K562 (cell line): ENCODE data around the gene POLR3C. TPM values are rescaled to one million over a fixed set of nuclear protein-coding genes. Genes with fewer than 3 reads are reported as not detected.

Source experiments
- ARID4B ChIP-seq: sonication (generic); formaldehyde crosslinking; IDR thresholded peaks from 2 replicates; pipeline ENCODE4 v1.8.0; 2022; ENCODE audit warnings: mild to moderate bottlenecking, missing genetic modification reagents
- C11orf30 ChIP-seq: fragments of 450-650 bp; IDR thresholded peaks from 2 replicates; pipeline ENCODE4 v1.6.1; 2016; ENCODE audit warnings: low read depth, mild to moderate bottlenecking
- CREB1 ChIP-seq, 2 experiments: sonication (generic) in 1 of 2; formaldehyde crosslinking in 1 of 2; IDR thresholded peaks; 2 replicates each; pipeline versions ENCODE4 v1.6.1 to v1.8.0; 2012 to 2022; ENCODE audit warnings: inconsistent platforms in 1 of 2, mild to moderate bottlenecking in 1 of 2, missing genetic modification reagents in 1 of 2, moderate library complexity in 1 of 2
- FOSL1 ChIP-seq: fragments of 200-800 bp; sonication (Bioruptor generic); conservative IDR thresholded peaks from 2 replicates; pipeline ENCODE4 v1.6.1; 2016; ENCODE audit warnings: missing genetic modification characterization, missing compliant biosample characterization
- HDGF ChIP-seq: fragments of 450-650 bp; IDR thresholded peaks from 2 replicates; pipeline ENCODE4 v1.6.1; 2016
- KDM2B ChIP-seq: fragments of 250-450 bp; sonication (Bioruptor Pico); IDR thresholded peaks from 2 replicates; pipeline ENCODE4 v1.8.0; 2021; ENCODE audit warnings: mild to moderate bottlenecking, moderate library complexity
- KLF13 ChIP-seq: fragments of 450-650 bp; IDR thresholded peaks from 2 replicates; pipeline ENCODE4 v1.6.1; 2016; ENCODE audit warnings: missing genetic modification characterization, low read depth, mild to moderate bottlenecking, missing compliant biosample characterization, moderate library complexity, borderline replicate concordance
- LEF1 ChIP-seq: fragments of 450-650 bp; IDR thresholded peaks from 2 replicates; pipeline ENCODE4 v1.6.1; 2016; ENCODE audit warnings: mild to moderate bottlenecking
- NEUROD1 ChIP-seq: fragments of 150-350 bp; IDR thresholded peaks from 2 replicates; pipeline ENCODE4 v1.6.1; 2014; ENCODE audit warnings: borderline replicate concordance, low read length, low read depth; ENCODE audit not compliant: partially characterized antibody
- NR2F6 ChIP-seq: fragments of 450-650 bp; formaldehyde crosslinking; IDR thresholded peaks from 2 replicates; pipeline ENCODE4 v1.4.0; 2020; ENCODE audit warnings: mild to moderate bottlenecking
- RUNX1 ChIP-seq: sonication (generic); IDR thresholded peaks from 2 replicates; pipeline ENCODE4 v1.6.1; 2016; ENCODE audit warnings: antibody characterized with exemption, low read depth
- SAP30 ChIP-seq: fragments of 200-600 bp; sonication (generic); IDR thresholded peaks from 2 replicates; pipeline ENCODE4 v1.6.1; 2012; ENCODE audit warnings: borderline replicate concordance, low read depth, mild to moderate bottlenecking, moderate library complexity, low read length, control low read depth, inconsistent platforms; ENCODE audit not compliant: insufficient read depth, poor library complexity, severe bottlenecking
- TAL1 ChIP-seq: fragments of 450-650 bp; IDR thresholded peaks from 2 replicates; pipeline ENCODE4 v1.6.1; 2016; ENCODE audit warnings: mild to moderate bottlenecking
- TARDBP ChIP-seq: fragments of 450-650 bp; IDR thresholded peaks from 2 replicates; pipeline ENCODE4 v1.6.1; 2016
- TCF7 ChIP-seq: sonication (generic); IDR thresholded peaks from 2 replicates; pipeline ENCODE4 v1.6.1; 2016; ENCODE audit warnings: antibody characterized with exemption, borderline replicate concordance
- ZFPM2 ChIP-seq: fragments of 250-450 bp; sonication (Bioruptor Pico); IDR thresholded peaks from 2 replicates; pipeline ENCODE4 v1.5.1; 2022; ENCODE audit warnings: mild to moderate bottlenecking
- ZNF133 ChIP-seq: fragments of 250-450 bp; sonication (Bioruptor Pico); IDR thresholded peaks from 2 replicates; pipeline ENCODE4 v1.4.0; 2020; ENCODE audit warnings: mild to moderate bottlenecking
- ZNF764 ChIP-seq: fragments of 250-450 bp; sonication (Bioruptor Pico); IDR thresholded peaks from 2 replicates; pipeline ENCODE4 v1.4.0; 2020; ENCODE audit warnings: low read depth, mild to moderate bottlenecking, moderate library complexity
- polyA plus RNA-seq, 8 experiments: library from polyadenylated mRNA; depleted of rRNA in 4 of 8; stranded (reverse) in 5 of 8; unstranded in 3 of 8; fragments of >200 nt; fragmentation: Nextera tagmentation in 2 of 8; fragmentation: Illumina TruSeq in 1 of 8; extraction: Ambion mirVana in 2 of 8; extraction: Trizol in 1 of 8; gene quantifications; 2 replicates each; pipeline versions ENCODE4 v1.2.1 to v1.2.3, GENCODE V29; 2011 to 2014; ENCODE audit warnings: inconsistent platforms in 1 of 8, missing spikeins in 1 of 8
- total RNA-seq, 7 experiments: library from RNA; depleted of rRNA in 6 of 7; stranded (reverse); fragments of >200 nt in 6 of 7; fragmentation: Illumina TruSeq in 2 of 7; extraction: Trizol in 2 of 7; gene quantifications; 2 replicates each; pipeline versions ENCODE4 v1.2.1 to v1.2.3, GENCODE V29; 2011 to 2021; ENCODE audit warnings: low replicate concordance in 1 of 7
- TF ChIP-seq, protein P1 (sequence below), 2 experiments: fragments of 450-650 bp in 1 of 2; IDR thresholded peaks; 2 replicates each; pipeline ENCODE4 v1.6.1; 2011 to 2017; ENCODE audit warnings: low read depth in 2 of 2, antibody characterized with exemption in 1 of 2, borderline replicate concordance in 1 of 2, low read length in 1 of 2, mild to moderate bottlenecking in 1 of 2, mixed read lengths in 1 of 2; ENCODE audit not compliant: control insufficient read depth in 1 of 2

POLR3C gene
- total and polyA plus RNA-seq, 9 of the 15 experiments (the other 6 are each of a cell fraction or from before 2014, with no cell fraction given) = 19.7 to 64.1 (median 45.2) TPM

- TF ChIP-seq NEUROD1 (peak; percentile 20), ARID4B (CRISPR knock-in tag) (no peak), CREB1 (IDR thresholded peaks at IDR 0.05) (no peak), CREB1 (CRISPR knock-in tag; IDR thresholded peaks at IDR 0.05) (0 out of 2 replicates have a peak, but pooled peaks have one; percentile 11), SAP30 (no peak), TAL1 (no peak), ZFPM2 (CRISPR knock-in tag) (no peak), RUNX1 (no peak), KDM2B (no peak), NR2F6 (CRISPR knock-in tag) (no peak), HDGF (0 out of 2 replicates have a peak, but pooled peaks have one; percentile 57), FOSL1 (tag) (peak; percentile 83; the same call in 1 of the 2 replicates), TARDBP (peak; percentile 53; the same call in 1 of the 2 replicates), TCF7 (no peak), LEF1 (peak; percentile 56), ZNF764 (CRISPR knock-in tag) (peak; percentile 51; the same call in 1 of the 2 replicates), ZNF133 (CRISPR knock-in tag) (no peak), KLF13 (tag) (no peak), C11orf30 (no peak)
- TF ChIP-seq, protein P1, sequence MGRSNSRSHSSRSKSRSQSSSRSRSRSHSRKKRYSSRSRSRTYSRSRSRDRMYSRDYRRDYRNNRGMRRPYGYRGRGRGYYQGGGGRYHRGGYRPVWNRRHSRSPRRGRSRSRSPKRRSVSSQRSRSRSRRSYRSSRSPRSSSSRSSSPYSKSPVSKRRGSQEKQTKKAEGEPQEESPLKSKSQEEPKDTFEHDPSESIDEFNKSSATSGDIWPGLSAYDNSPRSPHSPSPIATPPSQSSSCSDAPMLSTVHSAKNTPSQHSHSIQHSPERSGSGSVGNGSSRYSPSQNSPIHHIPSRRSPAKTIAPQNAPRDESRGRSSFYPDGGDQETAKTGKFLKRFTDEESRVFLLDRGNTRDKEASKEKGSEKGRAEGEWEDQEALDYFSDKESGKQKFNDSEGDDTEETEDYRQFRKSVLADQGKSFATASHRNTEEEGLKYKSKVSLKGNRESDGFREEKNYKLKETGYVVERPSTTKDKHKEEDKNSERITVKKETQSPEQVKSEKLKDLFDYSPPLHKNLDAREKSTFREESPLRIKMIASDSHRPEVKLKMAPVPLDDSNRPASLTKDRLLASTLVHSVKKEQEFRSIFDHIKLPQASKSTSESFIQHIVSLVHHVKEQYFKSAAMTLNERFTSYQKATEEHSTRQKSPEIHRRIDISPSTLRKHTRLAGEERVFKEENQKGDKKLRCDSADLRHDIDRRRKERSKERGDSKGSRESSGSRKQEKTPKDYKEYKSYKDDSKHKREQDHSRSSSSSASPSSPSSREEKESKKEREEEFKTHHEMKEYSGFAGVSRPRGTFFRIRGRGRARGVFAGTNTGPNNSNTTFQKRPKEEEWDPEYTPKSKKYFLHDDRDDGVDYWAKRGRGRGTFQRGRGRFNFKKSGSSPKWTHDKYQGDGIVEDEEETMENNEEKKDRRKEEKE (IDR thresholded peaks at IDR 0.05; ENCODE audit: borderline replicate concordance in 1 of 2, control insufficient read depth in 1 of 2, low read depth in 2 of 2, low read length in 1 of 2) = no peak
These were observed 67.8 kb downstream of the POLR3C start (continued) for GRCh38 chr1:145891587-145892485.
